Activated naive CD8-positive, alpha-beta T cell treated with anti-CD3 and anti-CD28 coated beads, Interleukin-2, amount 50 U/mL, for 16 hours (primary cell): ENCODE results near the gene CACNG6.

Source experiments
- DNase-seq: peaks from one replicate; pipeline ENCODE4 v3.0.0-alpha.2; 2020; ENCODE audit warnings: low read depth, low spot score

The CACNG6 gene

DNA sequence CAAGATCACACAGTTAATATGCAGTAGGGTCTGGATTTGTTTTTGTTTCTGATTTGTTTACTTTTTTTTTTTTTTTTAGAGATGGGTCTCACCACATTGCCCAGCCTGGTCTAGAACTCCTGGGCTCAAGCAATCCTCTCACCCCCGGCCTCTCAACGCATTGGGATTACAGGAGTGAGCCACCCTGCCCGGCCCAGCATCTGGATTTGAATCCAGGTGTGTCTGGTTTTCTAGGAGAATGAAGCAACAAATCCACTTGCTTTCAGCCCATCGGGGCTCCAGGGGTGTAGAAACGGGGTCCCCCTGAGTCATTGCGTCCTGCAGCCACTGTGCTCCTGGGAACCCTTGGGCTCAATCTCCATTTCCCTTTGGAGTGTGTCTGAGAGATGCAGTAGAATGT is 22.1 kb upstream of the CACNG6 start:
- DNase-seq: no peak

DNA sequence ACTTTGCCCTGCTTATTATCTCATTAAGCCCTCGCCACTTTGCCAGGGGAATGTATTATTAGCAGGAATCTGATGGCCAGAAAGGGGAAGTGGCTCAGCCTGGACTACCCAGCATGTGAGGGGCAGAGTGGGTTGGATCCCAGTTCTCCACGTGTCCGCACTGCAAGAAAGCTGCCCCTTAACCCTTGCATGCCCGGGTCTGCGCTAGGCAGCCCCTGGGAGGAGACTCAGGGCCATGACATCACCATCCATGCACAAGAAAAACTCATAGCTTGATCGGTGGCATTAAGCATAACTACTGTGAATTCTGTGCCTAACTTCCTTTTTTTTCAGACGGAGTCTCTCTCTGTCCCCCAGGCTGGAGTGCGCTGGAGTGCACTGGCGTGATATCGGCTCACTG is 19.8 kb upstream of the CACNG6 start:
- no peak for DNase-seq

DNA sequence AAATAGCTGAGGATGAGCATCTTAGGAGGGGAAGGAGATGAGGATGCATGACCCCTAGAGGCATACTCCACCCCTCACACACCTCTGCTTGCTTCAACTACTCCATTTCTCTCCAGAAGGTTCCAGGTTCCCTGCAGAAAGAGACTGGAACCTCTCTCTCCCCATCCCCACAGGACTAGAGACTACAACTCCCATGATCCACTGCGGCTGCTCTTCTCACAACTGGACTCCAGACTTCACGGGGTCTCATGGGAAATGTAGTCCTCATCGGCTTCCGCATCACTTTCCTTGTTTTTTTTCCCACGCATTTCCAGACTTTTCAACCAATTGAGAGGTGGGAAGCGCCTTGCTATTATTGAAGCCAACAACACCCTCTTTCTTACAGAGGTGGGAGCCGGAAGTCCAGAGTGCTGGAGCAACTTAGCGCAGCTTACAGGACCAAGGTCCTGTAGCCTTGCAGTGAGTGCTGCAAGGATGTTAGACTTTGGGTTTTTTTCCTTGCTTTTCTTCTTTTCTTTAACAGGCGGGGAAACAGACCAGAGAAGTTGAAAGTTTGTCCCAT is 13.9 kb upstream of the CACNG6 start:
- peak; percentile 30 for DNase-seq

- no peak for DNase-seq
These were observed 13.3 kb upstream of the CACNG6 start for GRCh38 chr19:53977991-53978731.

- no peak for DNase-seq
These were observed 12.2 kb upstream of the CACNG6 start for GRCh38 chr19:53978975-53979801.

GRCh38 chr19:53980539-53981375 is 10.7 kb upstream of the CACNG6 start:
- DNase-seq: no peak

- no peak for DNase-seq
These were observed 10.0 kb upstream of the CACNG6 start for GRCh38 chr19:53981376-53981951.

DNA sequence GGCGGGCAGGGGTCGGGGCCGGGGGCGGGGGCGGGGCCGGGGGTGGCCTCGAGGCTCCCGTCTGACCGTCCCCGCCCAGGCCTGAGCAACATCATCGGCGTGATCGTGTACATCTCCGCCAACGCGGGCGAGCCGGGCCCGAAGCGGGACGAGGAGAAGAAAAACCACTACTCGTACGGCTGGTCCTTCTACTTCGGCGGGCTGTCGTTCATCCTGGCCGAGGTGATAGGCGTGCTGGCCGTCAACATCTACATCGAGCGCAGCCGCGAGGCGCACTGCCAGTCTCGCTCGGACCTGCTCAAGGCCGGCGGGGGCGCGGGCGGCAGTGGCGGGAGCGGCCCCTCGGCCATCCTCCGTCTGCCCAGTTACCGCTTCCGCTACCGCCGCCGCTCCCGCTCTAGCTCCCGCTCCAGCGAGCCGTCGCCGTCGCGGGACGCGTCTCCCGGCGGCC is 9.4 kb upstream of the CACNG6 start:
- no peak for DNase-seq

GRCh38 chr19:53982611-53983010 is 8.8 kb upstream of the CACNG6 start:
- no peak for DNase-seq

GRCh38 chr19:53983457-53984289 is 7.8 kb upstream of the CACNG6 start:
- DNase-seq: no peak

DNA sequence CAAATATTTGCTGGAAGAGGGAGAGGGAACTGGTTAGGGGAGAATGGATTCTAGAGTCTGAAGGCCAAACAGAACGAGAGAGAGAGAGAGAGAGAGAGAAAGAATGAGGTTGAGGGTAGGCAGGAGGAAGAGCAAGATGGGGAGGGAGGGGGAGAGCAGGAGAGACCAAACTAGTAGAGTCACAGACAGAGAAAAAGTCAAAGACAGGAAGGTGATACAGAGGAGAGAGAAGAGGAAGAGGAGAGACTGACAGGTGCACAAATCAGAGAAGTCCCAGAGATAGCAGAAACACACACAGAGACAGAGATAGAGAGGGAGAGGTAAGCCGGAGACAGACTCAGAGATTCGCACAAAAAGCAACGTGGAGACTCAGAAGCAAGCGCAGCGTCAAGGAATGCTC is 5.6 kb upstream of the CACNG6 start:
- no peak for DNase-seq

DNA sequence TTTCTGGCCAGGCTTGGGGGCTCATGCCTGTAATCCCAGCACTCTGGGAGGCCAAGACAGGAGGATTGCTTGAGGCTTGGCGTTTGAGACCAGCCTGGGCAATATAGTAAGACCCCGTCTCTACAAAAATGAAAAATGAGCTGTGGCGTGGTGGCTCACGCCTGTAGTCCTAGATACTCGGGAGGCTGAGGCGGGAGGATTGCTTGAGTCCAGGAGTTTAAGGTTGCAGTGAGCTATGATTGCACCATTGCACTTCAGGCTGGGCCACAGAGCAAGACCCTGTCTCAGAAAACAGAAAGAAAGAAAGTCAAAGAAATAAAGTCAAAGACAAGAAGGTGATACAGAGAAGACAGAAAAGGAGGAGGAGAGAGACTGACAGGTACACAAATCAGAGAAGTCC is 2.5 kb upstream of the CACNG6 start:
- DNase-seq: no peak

DNA sequence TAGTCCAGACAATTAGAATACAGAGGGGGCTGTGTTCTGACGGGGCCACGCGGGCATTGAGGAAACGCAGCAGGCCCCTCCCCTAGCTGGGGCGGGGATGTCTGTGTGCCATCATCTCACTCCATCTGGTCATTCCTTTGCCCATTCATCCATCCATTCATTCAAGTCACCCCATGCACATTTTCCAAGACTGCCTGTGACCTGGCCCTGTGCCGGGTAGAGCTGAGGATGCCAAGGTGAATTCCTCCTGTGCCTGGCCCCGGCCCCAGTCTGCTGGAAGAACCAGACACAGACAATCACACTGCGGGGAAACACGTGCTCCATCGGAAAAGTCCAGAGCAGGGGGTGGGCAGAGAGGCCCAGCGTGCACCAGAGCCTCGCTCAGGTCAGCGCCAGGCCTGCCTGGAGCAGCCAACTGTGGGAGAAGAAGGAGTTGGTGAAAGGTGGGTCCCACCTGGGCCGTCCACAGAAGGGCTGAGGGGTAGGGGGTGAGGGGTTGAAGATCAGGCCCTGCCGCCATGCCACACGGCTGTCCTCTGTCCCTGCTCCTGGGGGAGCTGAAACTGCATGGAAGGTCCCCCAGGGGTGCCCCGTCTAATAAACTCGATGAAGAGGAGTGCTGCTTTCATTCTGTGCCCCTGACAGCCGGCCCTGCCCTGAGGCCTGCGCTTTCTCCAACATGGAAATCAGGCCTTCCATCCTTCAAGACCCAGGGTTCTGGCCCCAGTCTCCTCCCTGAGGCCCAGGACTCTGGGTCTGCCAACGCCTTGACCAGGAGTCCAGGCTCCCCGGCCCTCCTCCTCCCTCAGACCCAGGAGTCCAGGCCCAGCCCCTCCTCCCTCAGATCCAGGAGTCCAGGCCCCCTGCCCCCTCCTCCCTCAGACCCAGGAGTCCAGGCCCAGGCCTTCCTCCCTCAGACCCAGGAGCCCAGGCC is 1.6 kb upstream of the CACNG6 start:
- DNase-seq: no peak

GRCh38 chr19:53992211-53992610 is 774 bp downstream of the CACNG6 start:
- no peak for DNase-seq

DNA sequence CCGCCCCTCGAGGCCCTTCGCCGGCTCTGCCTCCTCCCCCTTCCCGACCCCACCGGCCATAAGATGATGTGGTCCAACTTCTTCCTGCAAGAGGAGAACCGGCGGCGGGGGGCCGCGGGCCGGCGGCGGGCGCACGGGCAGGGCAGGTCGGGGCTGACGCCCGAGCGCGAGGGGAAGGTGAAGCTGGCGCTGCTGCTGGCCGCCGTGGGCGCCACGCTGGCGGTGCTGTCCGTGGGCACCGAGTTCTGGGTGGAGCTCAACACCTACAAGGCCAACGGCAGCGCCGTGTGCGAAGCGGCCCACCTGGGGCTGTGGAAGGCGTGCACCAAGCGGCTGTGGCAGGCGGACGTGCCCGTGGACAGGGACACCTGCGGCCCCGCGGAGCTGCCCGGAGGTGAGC is 1.4 kb downstream of the CACNG6 start:
- no peak for DNase-seq

- DNase-seq: no peak
These were observed 2.0 kb downstream of the CACNG6 start for GRCh38 chr19:53993448-53993847.

GRCh38 chr19:53994811-53995210 is 3.4 kb downstream of the CACNG6 start:
- no peak for DNase-seq

- no peak for DNase-seq
These were observed 6.8 kb downstream of the CACNG6 start for GRCh38 chr19:53998223-53998622.

DNA sequence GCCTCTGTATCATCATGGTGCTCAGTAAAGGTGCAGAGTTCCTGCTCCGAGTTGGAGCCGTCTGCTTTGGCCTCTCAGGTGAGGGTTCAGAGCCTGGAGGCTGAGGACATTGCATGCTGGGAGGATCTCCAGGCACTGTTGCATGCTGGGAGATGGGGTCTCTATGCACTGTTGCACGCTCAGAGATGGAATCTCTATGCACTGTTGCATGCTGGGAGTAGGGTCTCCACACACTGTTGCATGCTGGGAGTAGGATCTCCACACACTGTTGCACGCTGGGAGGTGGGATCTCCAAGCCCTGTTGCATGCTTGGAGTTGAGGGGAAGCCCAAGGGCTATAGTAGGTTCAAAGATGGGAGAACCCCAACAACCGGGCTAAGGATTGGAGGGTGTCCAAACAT is 8.3 kb downstream of the CACNG6 start:
- DNase-seq: no peak
